ENCODE measurements around the gene PPP1R9A. TPM values are rescaled to one million over a fixed set of nuclear protein-coding genes. Genes with fewer than 3 reads are reported as not detected.

PPP1R9A gene
- polyA plus RNA-seq, 3 donors = not detected

GRCh38 chr7:94873239-94873638 is 34.2 kb upstream of the PPP1R9A start:
- H3K4me3 Mint-ChIP-seq = no peak overlapping the region
- Histone ChIP-seq H3K36me3 (replicated peaks in 1 of 2; ENCODE audit: control insufficient read depth in 1 of 2, insufficient read depth in 2 of 2, low read length in 2 of 2) (no peaks in the 10 kb centered on the region), H3K9me3 (replicated peaks in 1 of 2; ENCODE audit: control insufficient read depth in 1 of 2, insufficient read depth in 1 of 2, low read length in 2 of 2) (peaks cover 6 to 18% of the 10 kb centered on the region in 2 donors), H3K9ac (ENCODE audit: insufficient read depth, low read length, poor library complexity, severe bottlenecking) (no peak overlapping the region), H3K27me3 (ENCODE audit: control insufficient read depth in 2 of 2, insufficient read depth in 2 of 2, low read length in 2 of 2) (no peaks in the 10 kb centered on the region), H3K27ac (ENCODE audit: low read depth in 1 of 2, low read length in 2 of 2) (no peak overlapping the region), H3K4me2 (replicated peaks; ENCODE audit: extremely low read depth, low read length, poor library complexity, severe bottlenecking) (no peak overlapping the region), H3K4me3 (replicated peaks in 1 of 3; ENCODE audit: low read depth in 2 of 3, low read length in 3 of 3) (no peak overlapping the region), H3K79me2 (ENCODE audit: insufficient read depth, low read length) (no peaks in the 10 kb centered on the region), H4K20me1 (ENCODE audit: insufficient read depth, low read length) (no peaks in the 10 kb centered on the region), H2AFZ (ENCODE audit: insufficient read depth, low read depth, low read length, poor library complexity, severe bottlenecking) (no peak overlapping the region), H3K4me1 (ENCODE audit: control insufficient read depth in 1 of 2, insufficient read depth in 2 of 2, low read length in 2 of 2) (no peaks in the 10 kb centered on the region)
- H3K4me1 Mint-ChIP-seq = no peaks in the 10 kb centered on the region
- no peak for DNase-seq
- H3K27ac Mint-ChIP-seq = no peak overlapping the region
- no peak for TF ChIP-seq CTCF (IDR thresholded peaks at IDR 0.05)
- no peaks in the 10 kb centered on the region for H3K27me3 Mint-ChIP-seq (ENCODE audit: low read depth in 3 of 3)
- no peaks in the 10 kb centered on the region for H3K36me3 Mint-ChIP-seq
- intact Hi-C loops (cut with micrococcal nuclease) = no loop called here
- WGBS (ENCODE audit: insufficient coverage) = 93% methylated on average over 3 of the region's 3 CpGs
- H3K9me3 Mint-ChIP-seq = peaks cover 4 to 23% (median 14%) of the 10 kb centered on the region in 7 donors

- no peak for TF ChIP-seq CTCF (IDR thresholded peaks at IDR 0.05)
- H3K79me2 ChIP-seq (ENCODE audit: insufficient read depth, low read length) = no peaks in the 10 kb centered on the region
- H3K4me1 ChIP-seq (ENCODE audit: control insufficient read depth in 1 of 2, insufficient read depth in 2 of 2, low read length in 2 of 2) = no peaks in the 10 kb centered on the region
- 88% methylated on average over 1 of the region's 5 CpGs for WGBS (ENCODE audit: insufficient coverage)
- Mint-ChIP-seq H3K4me3 (no peak overlapping the region), H3K4me1 (no peaks in the 10 kb centered on the region), H3K36me3 (no peaks in the 10 kb centered on the region), H3K27ac (no peak overlapping the region), H3K9me3 (peaks cover 7 to 29% (median 21%) of the 10 kb centered on the region in 7 donors), H3K27me3 (ENCODE audit: low read depth in 3 of 3) (no peaks in the 10 kb centered on the region)
- no peaks in the 10 kb centered on the region for H4K20me1 ChIP-seq (ENCODE audit: insufficient read depth, low read length)
- no peaks in the 10 kb centered on the region for H3K27me3 ChIP-seq (ENCODE audit: control insufficient read depth in 2 of 2, insufficient read depth in 2 of 2, low read length in 2 of 2)
- H3K27ac ChIP-seq (ENCODE audit: low read depth in 1 of 2, low read length in 2 of 2) = no peak overlapping the region
- intact Hi-C loops (cut with micrococcal nuclease) = no loop called here
- no peak overlapping the region for H3K9ac ChIP-seq (ENCODE audit: insufficient read depth, low read length, poor library complexity, severe bottlenecking)
- no peak for DNase-seq
- H3K9me3 ChIP-seq (replicated peaks in 1 of 2; ENCODE audit: control insufficient read depth in 1 of 2, insufficient read depth in 1 of 2, low read length in 2 of 2) = peaks cover 10 to 25% of the 10 kb centered on the region in 2 donors
- no peaks in the 10 kb centered on the region for H3K36me3 ChIP-seq (replicated peaks in 1 of 2; ENCODE audit: control insufficient read depth in 1 of 2, insufficient read depth in 2 of 2, low read length in 2 of 2)
- no peak overlapping the region for H2AFZ ChIP-seq (ENCODE audit: insufficient read depth, low read depth, low read length, poor library complexity, severe bottlenecking)
- no peak overlapping the region for H3K4me3 ChIP-seq (replicated peaks in 1 of 3; ENCODE audit: low read depth in 2 of 3, low read length in 3 of 3)
- no peak overlapping the region for H3K4me2 ChIP-seq (replicated peaks; ENCODE audit: extremely low read depth, low read length, poor library complexity, severe bottlenecking)
Measured at GRCh38 chr7:94874036-94874785, 33.2 kb upstream of the PPP1R9A start.
